ENCODE data around the gene PMM2.

PMM2 gene

GRCh38 chr16:8760021-8760420 lies 37.6 kb upstream of the PMM2 start:
- no peak for DNase-seq (ENCODE audit: low read depth)
- TF ChIP-seq CTCF (conservative IDR thresholded peaks at IDR 0.05; ENCODE audit: low read length), result no peak
- H3K4me3 ChIP-seq (ENCODE audit: low read length), result no peak overlapping the region

GRCh38 chr16:8761078-8761477 lies 36.6 kb upstream of the PMM2 start:
- no peak overlapping the region for H3K4me3 ChIP-seq (ENCODE audit: low read length)
- TF ChIP-seq CTCF (conservative IDR thresholded peaks at IDR 0.05; ENCODE audit: low read length), result no peak
- no peak for DNase-seq (ENCODE audit: low read depth)

GRCh38 chr16:8762254-8762653 lies 35.4 kb upstream of the PMM2 start:
- no peak for DNase-seq (ENCODE audit: low read depth)
- no peak overlapping the region for H3K4me3 ChIP-seq (ENCODE audit: low read length)
- no peak for TF ChIP-seq CTCF (conservative IDR thresholded peaks at IDR 0.05; ENCODE audit: low read length)

- no peak for TF ChIP-seq CTCF (conservative IDR thresholded peaks at IDR 0.05; ENCODE audit: low read length)
- no peak overlapping the region for H3K4me3 ChIP-seq (ENCODE audit: low read length)
- no peak for DNase-seq (ENCODE audit: low read depth)
These were observed 34.6 kb upstream of the PMM2 start for GRCh38 chr16:8763083-8763482.

GRCh38 chr16:8763899-8764298 lies 33.7 kb upstream of the PMM2 start:
- no peak overlapping the region for H3K4me3 ChIP-seq (ENCODE audit: low read length)
- DNase-seq (ENCODE audit: low read depth), result no peak
- TF ChIP-seq CTCF (conservative IDR thresholded peaks at IDR 0.05; ENCODE audit: low read length), result no peak

- no peak for DNase-seq (ENCODE audit: low read depth)
- TF ChIP-seq CTCF (conservative IDR thresholded peaks at IDR 0.05; ENCODE audit: low read length), result no peak
- no peak overlapping the region for H3K4me3 ChIP-seq (ENCODE audit: low read length)
These were observed 33.0 kb upstream of the PMM2 start for GRCh38 chr16:8764525-8765250.

- TF ChIP-seq CTCF (conservative IDR thresholded peaks at IDR 0.05; ENCODE audit: low read length), result no peak
- DNase-seq (ENCODE audit: low read depth), result no peak
- H3K4me3 ChIP-seq (ENCODE audit: low read length), result no peak overlapping the region
These were observed 30.5 kb upstream of the PMM2 start for GRCh38 chr16:8767176-8767575.

Data from AG10803 (cell line).